GM23248 (cell line): ENCODE measurements around the gene DAO. TPM values are rescaled to one million over a fixed set of nuclear protein-coding genes. Genes with fewer than 3 reads are reported as not detected.

Experiments used
- DNase-seq: peaks from one replicate; pipeline ENCODE4 v3.0.0-alpha.2; 2015
- H2AFZ ChIP-seq: fragments of 200-600 bp; sonication (generic); 2 replicates; pipeline ENCODE4 v1.6.1; 2016; ENCODE audit warnings: antibody characterized with exemption
- H3F3A ChIP-seq: fragments of 200-600 bp; sonication (generic); 2 replicates; pipeline ENCODE4 v1.6.1; 2016; ENCODE audit warnings: mild to moderate bottlenecking, antibody characterized with exemption, mixed run types; ENCODE audit not compliant: insufficient read depth
- H3K27ac ChIP-seq: fragments of 200-600 bp; sonication (generic); 2 replicates; pipeline ENCODE4 v1.5.1; 2016; ENCODE audit warnings: mild to moderate bottlenecking
- H3K27me3 ChIP-seq: fragments of 200-600 bp; sonication (generic); replicated peaks from 2 replicates; pipeline ENCODE4 v1.6.1; 2016; ENCODE audit warnings: mild to moderate bottlenecking; ENCODE audit not compliant: insufficient read depth
- H3K36me3 ChIP-seq: fragments of 200-600 bp; sonication (generic); 2 replicates; pipeline ENCODE4 v1.6.1; 2016; ENCODE audit warnings: low read depth, mild to moderate bottlenecking
- H3K4me1 ChIP-seq: fragments of 200-600 bp; sonication (generic); 2 replicates; pipeline ENCODE4 v1.6.1; 2016; ENCODE audit warnings: mild to moderate bottlenecking; ENCODE audit not compliant: insufficient read depth
- H3K4me2 ChIP-seq: fragments of 200-600 bp; sonication (generic); one replicate; pipeline ENCODE4 v1.6.1; 2016; ENCODE audit warnings: mild to moderate bottlenecking; ENCODE audit not compliant: unreplicated experiment
- H3K4me3 ChIP-seq: fragments of 200-600 bp; sonication (generic); 2 replicates; pipeline ENCODE4 v1.5.1; 2016; ENCODE audit warnings: mild to moderate bottlenecking
- H3K79me2 ChIP-seq: fragments of 200-600 bp; sonication (generic); 2 replicates; pipeline ENCODE4 v1.6.1; 2016; ENCODE audit warnings: mild to moderate bottlenecking; ENCODE audit not compliant: insufficient read depth
- H3K9ac ChIP-seq: fragments of 200-600 bp; sonication (generic); 2 replicates; pipeline ENCODE4 v1.6.1; 2016; ENCODE audit warnings: mild to moderate bottlenecking
- H3K9me2 ChIP-seq: fragments of 200-600 bp; sonication (generic); 2 replicates; pipeline ENCODE4 v1.6.1; 2016; ENCODE audit warnings: mixed run types, mild to moderate bottlenecking, moderate library complexity; ENCODE audit not compliant: insufficient read depth
- H3K9me3 ChIP-seq: fragments of 200-600 bp; sonication (generic); one replicate; pipeline ENCODE4 v1.6.1; 2017; ENCODE audit warnings: low read depth
- H4K20me1 ChIP-seq: fragments of 200-600 bp; sonication (generic); 2 replicates; pipeline ENCODE4 v1.6.0; 2016; ENCODE audit not compliant: insufficient read depth
- EZH2 ChIP-seq: fragments of 200-600 bp; sonication (generic); IDR thresholded peaks from 2 replicates; pipeline ENCODE4 v1.6.1; 2018; ENCODE audit warnings: antibody characterized with exemption, mild to moderate bottlenecking; ENCODE audit not compliant: insufficient read depth, poor library complexity, severe bottlenecking
- EZH2phosphoT487 ChIP-seq: fragments of 200-600 bp; sonication (generic); IDR thresholded peaks from 2 replicates; pipeline ENCODE4 v1.6.1; 2018; ENCODE audit warnings: antibody characterized with exemption, moderate library complexity, mild to moderate bottlenecking, low read depth; ENCODE audit not compliant: insufficient read depth
- WGBS, 2 experiments: methylation state at CpG; one replicate each; pipeline ENCODE4 v1.1.6; 2015 to 2017; ENCODE audit warnings: low lambda C conversion rate in 2 of 2, low coverage in 1 of 2; ENCODE audit errors: missing lambda C conversion rate in 2 of 2; 5-methylcytosine and 5-hydroxymethylcytosine counted together
- in situ Hi-C: fragments of 300-500 bp; cut with MboI; formaldehyde crosslinking; loops from 2 replicates; pipeline ENCODE4 v1.15.0; 2020
- polyA plus RNA-seq: library from polyadenylated mRNA; unstranded; fragments of >200 nt; fragmentation: Nextera tagmentation; extraction: Ambion mirVana; gene quantifications from 2 replicates; pipeline ENCODE4 v1.2.1, GENCODE V29; 2016
- total RNA-seq: library from RNA; depleted of rRNA; stranded (reverse); fragments of >200 nt; shearing (Covaris generic); gene quantifications from 2 replicates; pipeline ENCODE4 v1.2.3, GENCODE V29; 2014; rRNA removed

DAO gene
- not detected in 2 replicates for total RNA-seq
- not detected in 2 replicates for polyA plus RNA-seq

DNA sequence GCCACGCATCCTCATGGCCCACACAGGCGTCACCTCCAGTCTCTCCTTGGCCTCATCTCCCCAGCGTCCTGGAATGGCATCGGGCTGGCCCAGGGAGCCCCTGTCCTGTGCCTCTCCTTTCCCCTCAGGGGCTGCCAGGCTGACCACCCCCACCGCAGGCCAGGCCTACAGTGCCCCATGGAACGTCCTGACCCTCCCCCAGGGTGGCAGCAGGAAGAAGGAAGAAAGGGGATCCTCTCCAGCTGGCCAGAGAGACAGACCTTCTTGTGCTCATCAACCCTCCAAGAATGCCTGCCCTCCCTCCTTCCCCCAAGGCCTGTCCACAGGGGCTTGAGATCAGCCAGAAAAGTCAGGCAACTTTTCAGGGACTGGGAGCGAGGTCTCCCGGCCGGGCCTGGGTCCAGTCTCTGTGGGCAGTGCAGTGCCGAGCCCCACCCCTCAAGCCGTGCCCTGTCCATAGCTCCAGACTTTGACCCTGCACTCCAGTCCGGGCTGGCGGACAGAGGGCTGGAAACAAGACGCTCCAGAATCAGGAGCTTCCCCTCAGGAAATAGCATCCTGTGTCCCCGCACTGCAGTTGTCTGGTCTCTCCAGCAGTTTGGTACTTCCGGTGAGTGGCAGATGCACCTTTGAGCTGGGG lies at the start of gene DAO:
TSS of gene DAO (plus strand) at position 478 of the 640 bp plus-strand sequence. CDS start 4,915 bp downstream, outside the sequence.
- WGBS, 2 experiments, result 63 to 70% methylated on average over 16 of the region's 16 CpGs
- Histone ChIP-seq H3K4me1 (no peaks in the 10 kb centered on the region), H3K4me2 (no peak within 1 kb of the TSS), H3K27me3 (no peaks in the 10 kb centered on the region), H2AFZ (no peak within 1 kb of the TSS), H3K36me3 (no peaks in the 10 kb centered on the region), H3K4me3 (no peak within 1 kb of the TSS), H3K9ac (no peak within 1 kb of the TSS), H3F3A (no peaks in the 10 kb centered on the region), H3K9me2 (no peaks in the 10 kb centered on the region), H4K20me1 (no peaks in the 10 kb centered on the region), H3K27ac (no peak within 1 kb of the TSS), H3K9me3 (no peaks in the 10 kb centered on the region), H3K79me2 (no peaks in the 10 kb centered on the region)
- TF ChIP-seq EZH2, result no peak
- no peak for TF ChIP-seq EZH2phosphoT487
- no peak for DNase-seq
- in situ Hi-C loops, result no loop called here

GRCh38 chr12:108831309-108831991 lies 48.4 kb upstream of the DAO start:
- no peaks in the 10 kb centered on the region for H3K27me3 ChIP-seq
- in situ Hi-C loops, result no loop called here
- H3K9me2 ChIP-seq, result no peaks in the 10 kb centered on the region
- peak overlapping the region; percentile 100 for H3K27ac ChIP-seq
- H3K4me2 ChIP-seq, result no peak overlapping the region
- no peaks in the 10 kb centered on the region for H4K20me1 ChIP-seq
- peaks cover 79% of the 10 kb centered on the region for H3K4me1 ChIP-seq
- TF ChIP-seq EZH2phosphoT487 (no peak), EZH2 (no peak)
- no peak overlapping the region for H2AFZ ChIP-seq
- WGBS, 2 experiments, result 98 to 99% methylated on average over 11 of the region's 11 CpGs
- no peaks in the 10 kb centered on the region for H3K9me3 ChIP-seq
- H3K4me3 ChIP-seq, result no peak overlapping the region
- peaks cover 47% of the 10 kb centered on the region for H3K36me3 ChIP-seq
- H3K9ac ChIP-seq, result peak overlapping the region; percentile 95
- peaks cover 93% of the 10 kb centered on the region for H3F3A ChIP-seq
- DNase-seq, result no peak
- peaks cover 81% of the 10 kb centered on the region for H3K79me2 ChIP-seq

- peaks cover 48% of the 10 kb centered on the region for H3K36me3 ChIP-seq
- 80 to 82% methylated on average over 6 of the region's 6 CpGs for WGBS, 2 experiments
- no peaks in the 10 kb centered on the region for H3K27me3 ChIP-seq
- no peak for DNase-seq
- no peaks in the 10 kb centered on the region for H3K9me3 ChIP-seq
- no peak overlapping the region for H2AFZ ChIP-seq
- H4K20me1 ChIP-seq, result no peaks in the 10 kb centered on the region
- peaks cover 86% of the 10 kb centered on the region for H3K79me2 ChIP-seq
- peaks cover 77% of the 10 kb centered on the region for H3K4me1 ChIP-seq
- peak overlapping the region; percentile 81 for H3K4me2 ChIP-seq
- in situ Hi-C loops, result no loop called here
- H3K9ac ChIP-seq, result peak overlapping the region; percentile 95
- H3K27ac ChIP-seq, result peak overlapping the region; percentile 100
- H3K9me2 ChIP-seq, result no peaks in the 10 kb centered on the region
- TF ChIP-seq EZH2phosphoT487 (no peak), EZH2 (no peak)
- H3F3A ChIP-seq, result peaks cover 93% of the 10 kb centered on the region
- H3K4me3 ChIP-seq, result peak overlapping the region; percentile 59; the same call in 1 of the 2 replicates
Measured at GRCh38 chr12:108832208-108832607, 47.7 kb upstream of the DAO start.

DNA sequence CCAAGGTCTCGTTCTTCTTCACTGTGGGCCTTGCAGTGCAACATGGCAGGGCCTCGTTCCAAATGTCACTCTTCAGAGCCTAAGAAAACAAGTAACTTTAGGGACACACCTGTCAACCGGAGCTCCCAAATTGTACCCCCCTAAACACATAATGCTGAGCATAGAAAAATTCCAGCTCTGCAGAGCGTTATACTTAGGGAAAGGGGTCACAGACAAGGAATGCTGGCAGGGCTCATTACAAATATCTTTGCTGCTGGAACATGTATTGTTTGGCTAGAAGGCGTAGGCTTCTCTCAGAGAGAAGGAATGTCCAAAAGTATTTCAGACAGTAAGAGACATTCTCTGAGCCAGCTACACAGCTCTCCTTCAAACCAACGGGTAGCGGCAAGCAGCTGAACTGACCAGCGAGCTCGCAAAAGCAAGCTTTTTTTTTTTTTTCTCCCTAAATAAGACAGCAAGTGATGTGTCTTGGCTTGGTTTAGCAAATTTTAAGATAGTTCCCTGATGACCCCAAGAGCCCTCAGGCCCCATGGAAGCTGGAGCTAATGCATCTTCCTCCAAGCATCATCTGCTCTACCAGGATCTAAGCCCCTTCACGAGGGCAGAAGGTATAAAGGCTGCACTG lies 47.0 kb upstream of the DAO start:
- peak overlapping the region; percentile 100 for H3K27ac ChIP-seq
- WGBS, 2 experiments, result 2 to 6% methylated on average over 10 of the region's 10 CpGs
- H3K79me2 ChIP-seq, result peaks cover 86% of the 10 kb centered on the region
- peaks cover 77% of the 10 kb centered on the region for H3K4me1 ChIP-seq
- no peaks in the 10 kb centered on the region for H4K20me1 ChIP-seq
- H3K9me3 ChIP-seq, result no peaks in the 10 kb centered on the region
- peak overlapping the region; percentile 95 for H3K9ac ChIP-seq
- peak; percentile 95 for DNase-seq
- H3F3A ChIP-seq, result peaks cover 93% of the 10 kb centered on the region
- TF ChIP-seq EZH2 (no peak), EZH2phosphoT487 (no peak)
- no peak overlapping the region for H2AFZ ChIP-seq
- H3K4me3 ChIP-seq, result peak overlapping the region; percentile 59
- in situ Hi-C loops, result no loop called here
- H3K9me2 ChIP-seq, result no peaks in the 10 kb centered on the region
- peak overlapping the region; percentile 81 for H3K4me2 ChIP-seq
- peaks cover 52% of the 10 kb centered on the region for H3K36me3 ChIP-seq
- no peaks in the 10 kb centered on the region for H3K27me3 ChIP-seq
